AG09309 (cell line): Measurements from ENCODE around the gene KMT5B.

ENCODE experiments used
- DNase-seq: peaks from one replicate; pipeline ENCODE4 v3.0.0-alpha.2; 2010; ENCODE audit warnings: low read depth
- H3K4me3 ChIP-seq: 2 replicates; pipeline ENCODE4 v1.5.1; 2011; ENCODE audit warnings: mild to moderate bottlenecking, low read depth, low read length, moderate library complexity; ENCODE audit not compliant: control insufficient read depth
- TF ChIP-seq, protein P1 (sequence below): IDR thresholded peaks from 2 replicates; pipeline ENCODE4 v1.5.1; 2011; ENCODE audit warnings: mild to moderate bottlenecking, low read depth, low read length, inconsistent platforms; ENCODE audit not compliant: insufficient read depth, control insufficient read depth; ENCODE audit errors: missing control alignments

The KMT5B gene

DNA sequence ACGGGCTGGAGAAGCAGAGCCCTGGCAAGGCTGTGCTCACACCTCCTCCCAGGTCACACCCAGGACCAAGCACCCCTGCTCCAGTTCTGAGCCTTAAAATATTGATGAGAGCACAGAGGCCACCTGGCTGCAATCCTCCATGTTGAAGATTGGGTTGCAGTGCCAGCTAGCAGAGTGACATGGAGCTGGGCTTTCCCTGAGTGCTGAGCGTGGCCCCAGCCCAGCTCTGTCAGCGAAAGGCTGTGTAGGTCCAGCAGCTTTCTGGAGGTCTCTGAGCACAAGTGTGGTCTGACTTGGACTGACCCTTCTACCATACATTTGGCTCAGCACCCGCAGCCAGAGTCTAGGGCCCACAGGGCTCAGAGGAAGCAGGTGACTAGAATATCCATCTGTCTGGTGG is 87.9 kb downstream of the KMT5B start:
- H3K4me3 ChIP-seq = no peak overlapping the region
- DNase-seq = no peak
- TF ChIP-seq, protein P1, sequence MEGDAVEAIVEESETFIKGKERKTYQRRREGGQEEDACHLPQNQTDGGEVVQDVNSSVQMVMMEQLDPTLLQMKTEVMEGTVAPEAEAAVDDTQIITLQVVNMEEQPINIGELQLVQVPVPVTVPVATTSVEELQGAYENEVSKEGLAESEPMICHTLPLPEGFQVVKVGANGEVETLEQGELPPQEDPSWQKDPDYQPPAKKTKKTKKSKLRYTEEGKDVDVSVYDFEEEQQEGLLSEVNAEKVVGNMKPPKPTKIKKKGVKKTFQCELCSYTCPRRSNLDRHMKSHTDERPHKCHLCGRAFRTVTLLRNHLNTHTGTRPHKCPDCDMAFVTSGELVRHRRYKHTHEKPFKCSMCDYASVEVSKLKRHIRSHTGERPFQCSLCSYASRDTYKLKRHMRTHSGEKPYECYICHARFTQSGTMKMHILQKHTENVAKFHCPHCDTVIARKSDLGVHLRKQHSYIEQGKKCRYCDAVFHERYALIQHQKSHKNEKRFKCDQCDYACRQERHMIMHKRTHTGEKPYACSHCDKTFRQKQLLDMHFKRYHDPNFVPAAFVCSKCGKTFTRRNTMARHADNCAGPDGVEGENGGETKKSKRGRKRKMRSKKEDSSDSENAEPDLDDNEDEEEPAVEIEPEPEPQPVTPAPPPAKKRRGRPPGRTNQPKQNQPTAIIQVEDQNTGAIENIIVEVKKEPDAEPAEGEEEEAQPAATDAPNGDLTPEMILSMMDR = no peak

DNA sequence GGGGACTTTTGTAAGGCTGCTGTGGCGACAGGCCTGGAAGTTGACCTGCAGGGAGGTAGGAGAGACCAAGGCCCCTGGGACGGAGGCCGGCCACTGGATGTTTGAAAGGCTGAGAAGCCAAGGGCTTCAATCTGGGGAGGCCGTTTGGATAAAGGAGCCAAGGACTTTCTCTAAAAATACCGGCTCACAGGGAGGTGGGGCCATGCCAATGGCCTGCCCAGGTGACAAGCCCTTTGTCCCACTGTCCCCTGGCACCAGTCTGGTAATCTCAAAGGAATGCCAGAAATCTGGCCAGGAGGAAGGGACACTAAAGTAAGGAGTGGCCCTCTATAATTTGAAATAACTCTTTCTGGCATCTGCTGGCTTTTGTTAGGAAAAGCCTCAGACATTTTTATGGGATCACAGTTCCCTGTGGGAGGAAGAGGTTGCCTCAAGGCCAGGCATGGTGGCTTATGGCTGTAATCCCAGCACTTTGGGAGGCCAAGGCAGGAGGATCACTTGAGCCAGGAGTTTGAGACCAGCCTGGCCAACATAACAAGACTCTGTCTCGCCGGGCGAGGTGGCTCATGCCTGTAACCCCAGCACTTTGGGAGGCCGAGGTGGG is 90.1 kb downstream of the KMT5B start:
- TF ChIP-seq, protein P1 = no peak
- no peak overlapping the region for H3K4me3 ChIP-seq
- no peak for DNase-seq

- peak within 1 kb of the TSS; percentile 52 for H3K4me3 ChIP-seq
- DNase-seq = no peak
- TF ChIP-seq, protein P1 = no peak
These were observed 91.8 kb downstream of the KMT5B start, which contains the start of gene CHKA for GRCh38 chr11:68121067-68121899. CHKA (minus strand) TSS chr11:68121388; CDS start chr11:68121177, 211 bp downstream.

- no peak for DNase-seq
- TF ChIP-seq, protein P1 = no peak
- H3K4me3 ChIP-seq = peak overlapping the region; percentile 52
These were observed 92.6 kb downstream of the KMT5B start for GRCh38 chr11:68120273-68121066.

GRCh38 chr11:68118706-68119448 is 94.2 kb downstream of the KMT5B start:
- TF ChIP-seq, protein P1 = no peak
- DNase-seq = no peak
- H3K4me3 ChIP-seq = no peak overlapping the region

DNA sequence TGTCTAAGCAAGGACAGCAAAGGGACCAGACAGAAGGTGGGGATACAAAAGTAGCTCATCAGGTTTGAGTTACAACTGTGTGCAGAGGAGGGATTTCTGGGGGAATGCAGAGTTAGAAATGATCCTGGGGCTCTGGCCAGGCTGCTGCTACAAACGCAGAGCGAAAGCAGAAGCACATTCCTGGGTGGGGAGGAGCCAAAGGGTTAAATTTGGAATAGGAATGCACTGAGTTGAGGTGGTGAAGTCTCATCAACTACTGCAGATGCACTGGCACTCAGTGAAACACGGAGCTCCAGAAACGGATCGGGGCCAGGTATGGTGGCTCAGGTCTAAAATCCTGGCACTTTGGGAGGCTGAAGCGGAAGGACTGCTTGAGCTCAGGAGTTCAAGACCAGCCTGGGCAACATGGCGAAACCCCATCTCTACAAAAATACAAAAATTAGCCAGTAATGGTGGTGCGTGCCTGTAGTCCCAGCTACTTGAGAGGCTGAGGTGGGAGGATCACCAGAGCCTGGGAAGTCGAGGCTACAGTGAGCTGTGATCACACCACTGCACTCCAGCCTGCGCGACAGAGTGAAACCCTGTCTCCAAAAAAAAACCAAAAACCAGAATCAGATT is 95.1 kb downstream of the KMT5B start:
- DNase-seq = no peak
- H3K4me3 ChIP-seq = no peak overlapping the region

More for the DNA sequence above, 95.1 kb downstream of the KMT5B start:
- TF ChIP-seq, protein P1 = no peak
